WTC11 (cell line): ENCODE measurements around the gene MYL4. TPM values are rescaled to one million over a fixed set of nuclear protein-coding genes. Genes with fewer than 3 reads are reported as not detected.

Experiments
- ATAC-seq: fragments of 200-7000 bp; cut with Tn5 transposase; 2 replicates; pipeline ENCODE4 v1.10.0; 2021; ENCODE audit warnings: mild to moderate bottlenecking, moderate library complexity
- CTCF ChIA-PET: fragments of 300-600 bp; sonication (Branson Sonifier 250); formaldehyde crosslinking; loops from one replicate; lab custom pipeline; 2021; ENCODE audit warnings: antibody characterized with exemption; lab: Charles Lee
- POLR2A ChIA-PET: fragments of 350-600 bp; sonication (Branson Sonifier 250); formaldehyde crosslinking; loops from one replicate; lab custom pipeline; 2021; ENCODE audit warnings: antibody characterized with exemption; lab: Charles Lee
- DNase-seq: peaks from one replicate; pipeline ENCODE4 v3.0.0; 2021; ENCODE audit warnings: low spot score
- H3K27ac Mint-ChIP-seq: 2 replicates; pipeline ENCODE4 v1.8.0; 2021; ENCODE audit warnings: mixed read lengths
- H3K27me3 Mint-ChIP-seq: 2 replicates; pipeline ENCODE4 v1.8.0; 2021; ENCODE audit warnings: low read depth, mild to moderate bottlenecking, moderate library complexity, mixed read lengths
- H3K36me3 Mint-ChIP-seq: 2 replicates; pipeline ENCODE4 v1.8.0; 2021; ENCODE audit warnings: mixed read lengths
- H3K4me1 Mint-ChIP-seq: 2 replicates; pipeline ENCODE4 v1.8.0; 2022; ENCODE audit warnings: mixed read lengths
- H3K4me3 Mint-ChIP-seq: 2 replicates; pipeline ENCODE4 v1.8.0; 2021; ENCODE audit warnings: mild to moderate bottlenecking, moderate library complexity, mixed read lengths
- H3K9me3 Mint-ChIP-seq: 2 replicates; pipeline ENCODE4 v1.8.0; 2021; ENCODE audit warnings: mixed read lengths
- ELF4 ChIP-seq: sonication (generic); formaldehyde crosslinking; IDR thresholded peaks from 2 replicates; pipeline ENCODE4 v1.8.1; 2022; ENCODE audit warnings: low read depth, mild to moderate bottlenecking, moderate library complexity, missing genetic modification reagents
- GTF2I ChIP-seq: fragments of 250-450 bp; sonication (Bioruptor Pico); conservative IDR thresholded peaks from 2 replicates; pipeline ENCODE4 v1.4.0; 2021; ENCODE audit warnings: mild to moderate bottlenecking
- HMGA2 ChIP-seq: fragments of 250-450 bp; sonication (Bioruptor Pico); IDR thresholded peaks from 2 replicates; pipeline ENCODE4 v1.4.0; 2021; ENCODE audit warnings: mild to moderate bottlenecking, moderate library complexity
- MXD4 ChIP-seq: fragments of 250-450 bp; sonication (Bioruptor Pico); IDR thresholded peaks from 2 replicates; pipeline ENCODE4 v1.8.0; 2021; ENCODE audit warnings: mild to moderate bottlenecking, moderate library complexity, borderline replicate concordance
- NFE2L1 ChIP-seq: sonication (generic); formaldehyde crosslinking; IDR thresholded peaks from 2 replicates; pipeline ENCODE4 v1.8.1; 2023; ENCODE audit warnings: missing genetic modification reagents
- OVOL2 ChIP-seq: fragments of 250-450 bp; sonication (Bioruptor Pico); IDR thresholded peaks from 2 replicates; pipeline ENCODE4 v1.9.0; 2021; ENCODE audit warnings: mild to moderate bottlenecking, borderline replicate concordance
- RORB ChIP-seq: fragments of 250-450 bp; sonication (Bioruptor Pico); IDR thresholded peaks from 2 replicates; pipeline ENCODE4 v1.9.0; 2021; ENCODE audit warnings: mild to moderate bottlenecking
- ZBTB21 ChIP-seq: sonication (generic); formaldehyde crosslinking; IDR thresholded peaks from 2 replicates; pipeline ENCODE4 v1.8.1; 2023; ENCODE audit warnings: mild to moderate bottlenecking, missing genetic modification reagents, borderline replicate concordance
- total RNA-seq: library from RNA; stranded (reverse); gene quantifications from 3 replicates; pipeline ENCODE4 v1.2.3, GENCODE V29; 2021
- TF ChIP-seq, protein P1 (sequence below): sonication (generic); formaldehyde crosslinking; IDR thresholded peaks from 2 replicates; pipeline ENCODE4 v1.8.0; 2023; ENCODE audit warnings: missing genetic modification reagents, mild to moderate bottlenecking, borderline replicate concordance
- TF ChIP-seq, protein P2 (sequence below): sonication (generic); formaldehyde crosslinking; IDR thresholded peaks from 2 replicates; pipeline ENCODE4 v1.8.1; 2023; ENCODE audit warnings: mild to moderate bottlenecking, missing genetic modification reagents
- TF ChIP-seq, protein P3 (sequence below): sonication (generic); formaldehyde crosslinking; IDR thresholded peaks from 2 replicates; pipeline ENCODE4 v1.8.0; 2022; ENCODE audit warnings: mild to moderate bottlenecking, missing genetic modification reagents
- TF ChIP-seq, protein P4 (sequence below): fragments of 250-450 bp; sonication (Bioruptor Pico); IDR thresholded peaks from 2 replicates; pipeline ENCODE4 v1.9.0; 2021; ENCODE audit warnings: mild to moderate bottlenecking
- TF ChIP-seq, protein P5 (sequence below): fragments of 250-450 bp; sonication (Bioruptor Pico); conservative IDR thresholded peaks from 2 replicates; pipeline ENCODE4 v1.9.0; 2021; ENCODE audit warnings: mild to moderate bottlenecking
- TF ChIP-seq, protein P6 (sequence below): sonication (generic); formaldehyde crosslinking; IDR thresholded peaks from 2 replicates; pipeline ENCODE4 v1.8.0; 2022; ENCODE audit warnings: mild to moderate bottlenecking, missing genetic modification reagents

The MYL4 gene
- total RNA-seq, 1 experiment from 2014 or later = 0.50 TPM

DNA sequence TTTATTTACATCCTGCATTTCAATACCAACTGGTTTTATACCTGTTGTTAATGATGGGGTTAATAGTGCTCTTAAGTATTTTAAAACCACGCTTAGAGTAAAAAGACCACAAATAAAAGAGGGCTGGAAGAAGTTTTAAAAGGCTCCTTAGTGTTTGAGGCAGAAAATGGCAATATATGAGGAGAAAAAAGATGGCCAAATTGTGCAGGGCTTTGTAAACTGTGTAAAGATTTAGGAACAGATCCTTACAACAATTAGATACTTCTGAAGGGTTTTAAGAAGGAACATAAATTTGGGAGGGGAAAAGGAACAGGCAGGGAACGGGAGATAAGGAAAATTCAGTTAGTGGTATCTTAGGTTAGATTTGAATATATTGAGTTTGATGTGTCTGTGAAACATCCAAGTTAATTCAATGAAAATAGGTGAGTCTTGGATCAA lies 32.7 kb upstream of the MYL4 start (continued):
- TF ChIP-seq NFE2L1 (CRISPR knock-in tag) (no peak), HMGA2 (CRISPR knock-in tag) (no peak), RORB (CRISPR knock-in tag) (no peak)
- TF ChIP-seq, protein P1, sequence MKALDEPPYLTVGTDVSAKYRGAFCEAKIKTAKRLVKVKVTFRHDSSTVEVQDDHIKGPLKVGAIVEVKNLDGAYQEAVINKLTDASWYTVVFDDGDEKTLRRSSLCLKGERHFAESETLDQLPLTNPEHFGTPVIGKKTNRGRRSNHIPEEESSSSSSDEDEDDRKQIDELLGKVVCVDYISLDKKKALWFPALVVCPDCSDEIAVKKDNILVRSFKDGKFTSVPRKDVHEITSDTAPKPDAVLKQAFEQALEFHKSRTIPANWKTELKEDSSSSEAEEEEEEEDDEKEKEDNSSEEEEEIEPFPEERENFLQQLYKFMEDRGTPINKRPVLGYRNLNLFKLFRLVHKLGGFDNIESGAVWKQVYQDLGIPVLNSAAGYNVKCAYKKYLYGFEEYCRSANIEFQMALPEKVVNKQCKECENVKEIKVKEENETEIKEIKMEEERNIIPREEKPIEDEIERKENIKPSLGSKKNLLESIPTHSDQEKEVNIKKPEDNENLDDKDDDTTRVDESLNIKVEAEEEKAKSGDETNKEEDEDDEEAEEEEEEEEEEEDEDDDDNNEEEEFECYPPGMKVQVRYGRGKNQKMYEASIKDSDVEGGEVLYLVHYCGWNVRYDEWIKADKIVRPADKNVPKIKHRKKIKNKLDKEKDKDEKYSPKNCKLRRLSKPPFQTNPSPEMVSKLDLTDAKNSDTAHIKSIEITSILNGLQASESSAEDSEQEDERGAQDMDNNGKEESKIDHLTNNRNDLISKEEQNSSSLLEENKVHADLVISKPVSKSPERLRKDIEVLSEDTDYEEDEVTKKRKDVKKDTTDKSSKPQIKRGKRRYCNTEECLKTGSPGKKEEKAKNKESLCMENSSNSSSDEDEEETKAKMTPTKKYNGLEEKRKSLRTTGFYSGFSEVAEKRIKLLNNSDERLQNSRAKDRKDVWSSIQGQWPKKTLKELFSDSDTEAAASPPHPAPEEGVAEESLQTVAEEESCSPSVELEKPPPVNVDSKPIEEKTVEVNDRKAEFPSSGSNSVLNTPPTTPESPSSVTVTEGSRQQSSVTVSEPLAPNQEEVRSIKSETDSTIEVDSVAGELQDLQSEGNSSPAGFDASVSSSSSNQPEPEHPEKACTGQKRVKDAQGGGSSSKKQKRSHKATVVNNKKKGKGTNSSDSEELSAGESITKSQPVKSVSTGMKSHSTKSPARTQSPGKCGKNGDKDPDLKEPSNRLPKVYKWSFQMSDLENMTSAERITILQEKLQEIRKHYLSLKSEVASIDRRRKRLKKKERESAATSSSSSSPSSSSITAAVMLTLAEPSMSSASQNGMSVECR (CRISPR knock-in tag) = no peak
- TF ChIP-seq, protein P2, sequence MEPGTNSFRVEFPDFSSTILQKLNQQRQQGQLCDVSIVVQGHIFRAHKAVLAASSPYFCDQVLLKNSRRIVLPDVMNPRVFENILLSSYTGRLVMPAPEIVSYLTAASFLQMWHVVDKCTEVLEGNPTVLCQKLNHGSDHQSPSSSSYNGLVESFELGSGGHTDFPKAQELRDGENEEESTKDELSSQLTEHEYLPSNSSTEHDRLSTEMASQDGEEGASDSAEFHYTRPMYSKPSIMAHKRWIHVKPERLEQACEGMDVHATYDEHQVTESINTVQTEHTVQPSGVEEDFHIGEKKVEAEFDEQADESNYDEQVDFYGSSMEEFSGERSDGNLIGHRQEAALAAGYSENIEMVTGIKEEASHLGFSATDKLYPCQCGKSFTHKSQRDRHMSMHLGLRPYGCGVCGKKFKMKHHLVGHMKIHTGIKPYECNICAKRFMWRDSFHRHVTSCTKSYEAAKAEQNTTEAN (CRISPR knock-in tag) = no peak

DNA sequence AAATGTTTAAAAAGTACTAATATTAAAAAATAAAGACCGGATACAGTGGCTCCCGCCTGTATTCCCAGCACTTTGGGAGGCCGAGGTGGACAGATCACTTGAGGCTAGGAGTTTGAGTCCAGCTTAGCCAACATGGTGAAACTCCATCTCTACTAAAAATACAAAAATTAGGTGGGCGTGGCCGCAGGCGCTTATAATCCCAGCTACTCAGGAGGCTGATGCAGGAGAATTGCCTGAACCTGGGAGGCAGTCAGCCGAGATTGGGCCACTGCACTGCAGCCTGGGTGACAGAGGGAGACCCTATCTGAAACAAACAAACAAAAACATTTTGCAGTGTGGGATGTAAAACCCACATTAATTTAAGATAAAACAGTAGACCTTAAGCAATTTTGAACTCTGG lies 31.9 kb upstream of the MYL4 start:
- Mint-ChIP-seq H3K4me1 (peaks cover 32% of the 10 kb centered on the region), H3K9me3 (no peaks in the 10 kb centered on the region), H3K27ac (no peak overlapping the region), H3K27me3 (no peaks in the 10 kb centered on the region), H3K36me3 (peaks cover 11% of the 10 kb centered on the region), H3K4me3 (no peak overlapping the region)
- DNase-seq (no peak), ATAC-seq (no peak)
- ChIA-PET POLR2A (no interaction called here), CTCF (no interaction called here)
- TF ChIP-seq, protein P3, sequence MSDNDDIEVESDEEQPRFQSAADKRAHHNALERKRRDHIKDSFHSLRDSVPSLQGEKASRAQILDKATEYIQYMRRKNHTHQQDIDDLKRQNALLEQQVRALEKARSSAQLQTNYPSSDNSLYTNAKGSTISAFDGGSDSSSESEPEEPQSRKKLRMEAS (CRISPR knock-in tag) = no peak
- TF ChIP-seq, protein P4, sequence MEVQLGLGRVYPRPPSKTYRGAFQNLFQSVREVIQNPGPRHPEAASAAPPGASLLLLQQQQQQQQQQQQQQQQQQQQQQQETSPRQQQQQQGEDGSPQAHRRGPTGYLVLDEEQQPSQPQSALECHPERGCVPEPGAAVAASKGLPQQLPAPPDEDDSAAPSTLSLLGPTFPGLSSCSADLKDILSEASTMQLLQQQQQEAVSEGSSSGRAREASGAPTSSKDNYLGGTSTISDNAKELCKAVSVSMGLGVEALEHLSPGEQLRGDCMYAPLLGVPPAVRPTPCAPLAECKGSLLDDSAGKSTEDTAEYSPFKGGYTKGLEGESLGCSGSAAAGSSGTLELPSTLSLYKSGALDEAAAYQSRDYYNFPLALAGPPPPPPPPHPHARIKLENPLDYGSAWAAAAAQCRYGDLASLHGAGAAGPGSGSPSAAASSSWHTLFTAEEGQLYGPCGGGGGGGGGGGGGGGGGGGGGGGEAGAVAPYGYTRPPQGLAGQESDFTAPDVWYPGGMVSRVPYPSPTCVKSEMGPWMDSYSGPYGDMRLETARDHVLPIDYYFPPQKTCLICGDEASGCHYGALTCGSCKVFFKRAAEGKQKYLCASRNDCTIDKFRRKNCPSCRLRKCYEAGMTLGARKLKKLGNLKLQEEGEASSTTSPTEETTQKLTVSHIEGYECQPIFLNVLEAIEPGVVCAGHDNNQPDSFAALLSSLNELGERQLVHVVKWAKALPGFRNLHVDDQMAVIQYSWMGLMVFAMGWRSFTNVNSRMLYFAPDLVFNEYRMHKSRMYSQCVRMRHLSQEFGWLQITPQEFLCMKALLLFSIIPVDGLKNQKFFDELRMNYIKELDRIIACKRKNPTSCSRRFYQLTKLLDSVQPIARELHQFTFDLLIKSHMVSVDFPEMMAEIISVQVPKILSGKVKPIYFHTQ (CRISPR knock-in tag) = no peak
- no peak for TF ChIP-seq ZBTB21 (CRISPR knock-in tag)
- TF ChIP-seq OVOL2 (CRISPR knock-in tag) = no peak
- TF ChIP-seq, protein P5, sequence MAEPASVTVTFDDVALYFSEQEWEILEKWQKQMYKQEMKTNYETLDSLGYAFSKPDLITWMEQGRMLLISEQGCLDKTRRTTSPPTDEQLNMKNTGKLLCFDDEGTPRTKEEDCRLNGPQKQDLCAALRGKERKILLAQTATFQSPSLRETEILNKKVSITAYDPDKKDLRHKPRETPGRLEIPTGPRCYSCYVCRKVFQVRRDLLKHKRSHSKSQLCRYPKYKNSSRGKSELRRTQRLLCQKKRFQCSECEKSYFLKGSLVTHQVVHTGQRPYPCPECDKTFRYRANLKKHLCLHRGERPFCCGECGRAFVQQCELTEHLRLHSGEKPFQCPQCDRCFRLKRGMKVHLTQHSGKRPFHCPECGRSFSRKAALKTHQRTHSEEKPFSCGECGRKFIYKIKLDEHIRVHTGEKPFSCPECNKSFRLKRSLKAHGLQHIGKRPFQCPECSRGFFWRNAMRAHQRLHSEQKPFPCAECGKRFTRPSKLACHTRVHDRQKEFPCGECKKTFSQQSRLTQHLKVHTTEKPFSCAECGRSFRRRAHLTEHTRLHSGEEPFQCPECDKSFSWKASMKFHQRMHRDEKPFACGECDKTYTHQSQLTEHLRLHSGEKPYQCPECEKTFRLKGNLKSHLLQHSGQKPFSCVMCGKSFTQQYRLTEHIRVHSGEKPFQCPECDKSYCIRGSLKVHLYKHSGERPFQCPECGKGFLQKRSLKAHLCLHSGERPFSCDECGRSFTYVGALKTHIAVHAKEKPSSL (CRISPR knock-in tag) = no peak
- no peak for TF ChIP-seq ELF4 (CRISPR knock-in tag)
- TF ChIP-seq, protein P6, sequence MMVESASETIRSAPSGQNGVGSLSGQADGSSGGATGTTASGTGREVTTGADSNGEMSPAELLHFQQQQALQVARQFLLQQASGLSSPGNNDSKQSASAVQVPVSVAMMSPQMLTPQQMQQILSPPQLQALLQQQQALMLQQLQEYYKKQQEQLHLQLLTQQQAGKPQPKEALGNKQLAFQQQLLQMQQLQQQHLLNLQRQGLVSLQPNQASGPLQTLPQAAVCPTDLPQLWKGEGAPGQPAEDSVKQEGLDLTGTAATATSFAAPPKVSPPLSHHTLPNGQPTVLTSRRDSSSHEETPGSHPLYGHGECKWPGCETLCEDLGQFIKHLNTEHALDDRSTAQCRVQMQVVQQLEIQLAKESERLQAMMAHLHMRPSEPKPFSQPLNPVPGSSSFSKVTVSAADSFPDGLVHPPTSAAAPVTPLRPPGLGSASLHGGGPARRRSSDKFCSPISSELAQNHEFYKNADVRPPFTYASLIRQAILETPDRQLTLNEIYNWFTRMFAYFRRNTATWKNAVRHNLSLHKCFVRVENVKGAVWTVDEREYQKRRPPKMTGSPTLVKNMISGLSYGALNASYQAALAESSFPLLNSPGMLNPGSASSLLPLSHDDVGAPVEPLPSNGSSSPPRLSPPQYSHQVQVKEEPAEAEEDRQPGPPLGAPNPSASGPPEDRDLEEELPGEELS (CRISPR knock-in tag) = no peak
- TF ChIP-seq GTF2I (CRISPR knock-in tag) = no peak
- TF ChIP-seq MXD4 (CRISPR knock-in tag) = no peak
